ENCODE results near the gene HLF.

Gene HLF

DNA sequence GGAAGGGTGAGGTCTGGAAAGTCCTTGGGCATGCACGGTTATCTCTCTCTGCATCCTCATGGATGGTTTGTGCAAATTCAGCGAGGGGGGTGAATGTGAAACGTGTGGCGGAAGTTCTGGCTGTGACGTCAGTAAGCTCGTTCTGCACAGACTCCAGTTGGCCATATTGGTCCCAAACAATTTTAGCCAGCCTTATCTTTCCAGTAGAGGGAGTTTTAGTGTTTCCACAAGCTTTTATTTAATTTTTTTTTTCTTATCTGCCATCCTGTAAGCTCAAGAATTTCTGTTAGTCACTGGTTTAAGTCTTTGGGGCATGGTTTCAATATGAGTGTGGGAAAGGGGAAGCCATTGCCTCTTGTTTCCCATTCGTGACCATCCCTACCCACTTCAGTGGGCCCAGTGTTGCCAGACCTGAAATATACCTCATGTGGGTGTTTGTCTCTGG, 39.0 kb downstream of the HLF start:
- TF ChIP-seq, protein P1, sequence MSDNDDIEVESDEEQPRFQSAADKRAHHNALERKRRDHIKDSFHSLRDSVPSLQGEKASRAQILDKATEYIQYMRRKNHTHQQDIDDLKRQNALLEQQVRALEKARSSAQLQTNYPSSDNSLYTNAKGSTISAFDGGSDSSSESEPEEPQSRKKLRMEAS (IDR thresholded peaks at IDR 0.05) = no peak
- no peak for TF ChIP-seq ZBTB7A (IDR thresholded peaks at IDR 0.05; ENCODE audit: low read depth)
- no peak for TF ChIP-seq EP300 (IDR thresholded peaks at IDR 0.05; ENCODE audit: borderline replicate concordance)
- no peak for TF ChIP-seq TCF12 (IDR thresholded peaks at IDR 0.05; ENCODE audit: low read depth)
- TF ChIP-seq, protein P2, sequence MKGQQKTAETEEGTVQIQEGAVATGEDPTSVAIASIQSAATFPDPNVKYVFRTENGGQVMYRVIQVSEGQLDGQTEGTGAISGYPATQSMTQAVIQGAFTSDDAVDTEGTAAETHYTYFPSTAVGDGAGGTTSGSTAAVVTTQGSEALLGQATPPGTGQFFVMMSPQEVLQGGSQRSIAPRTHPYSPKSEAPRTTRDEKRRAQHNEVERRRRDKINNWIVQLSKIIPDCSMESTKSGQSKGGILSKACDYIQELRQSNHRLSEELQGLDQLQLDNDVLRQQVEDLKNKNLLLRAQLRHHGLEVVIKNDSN (IDR thresholded peaks at IDR 0.05) = no peak
- TF ChIP-seq, protein P3, sequence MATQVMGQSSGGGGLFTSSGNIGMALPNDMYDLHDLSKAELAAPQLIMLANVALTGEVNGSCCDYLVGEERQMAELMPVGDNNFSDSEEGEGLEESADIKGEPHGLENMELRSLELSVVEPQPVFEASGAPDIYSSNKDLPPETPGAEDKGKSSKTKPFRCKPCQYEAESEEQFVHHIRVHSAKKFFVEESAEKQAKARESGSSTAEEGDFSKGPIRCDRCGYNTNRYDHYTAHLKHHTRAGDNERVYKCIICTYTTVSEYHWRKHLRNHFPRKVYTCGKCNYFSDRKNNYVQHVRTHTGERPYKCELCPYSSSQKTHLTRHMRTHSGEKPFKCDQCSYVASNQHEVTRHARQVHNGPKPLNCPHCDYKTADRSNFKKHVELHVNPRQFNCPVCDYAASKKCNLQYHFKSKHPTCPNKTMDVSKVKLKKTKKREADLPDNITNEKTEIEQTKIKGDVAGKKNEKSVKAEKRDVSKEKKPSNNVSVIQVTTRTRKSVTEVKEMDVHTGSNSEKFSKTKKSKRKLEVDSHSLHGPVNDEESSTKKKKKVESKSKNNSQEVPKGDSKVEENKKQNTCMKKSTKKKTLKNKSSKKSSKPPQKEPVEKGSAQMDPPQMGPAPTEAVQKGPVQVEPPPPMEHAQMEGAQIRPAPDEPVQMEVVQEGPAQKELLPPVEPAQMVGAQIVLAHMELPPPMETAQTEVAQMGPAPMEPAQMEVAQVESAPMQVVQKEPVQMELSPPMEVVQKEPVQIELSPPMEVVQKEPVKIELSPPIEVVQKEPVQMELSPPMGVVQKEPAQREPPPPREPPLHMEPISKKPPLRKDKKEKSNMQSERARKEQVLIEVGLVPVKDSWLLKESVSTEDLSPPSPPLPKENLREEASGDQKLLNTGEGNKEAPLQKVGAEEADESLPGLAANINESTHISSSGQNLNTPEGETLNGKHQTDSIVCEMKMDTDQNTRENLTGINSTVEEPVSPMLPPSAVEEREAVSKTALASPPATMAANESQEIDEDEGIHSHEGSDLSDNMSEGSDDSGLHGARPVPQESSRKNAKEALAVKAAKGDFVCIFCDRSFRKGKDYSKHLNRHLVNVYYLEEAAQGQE (IDR thresholded peaks at IDR 0.05; ENCODE audit: low read depth) = no peak
- TF ChIP-seq CREB1 (IDR thresholded peaks at IDR 0.05; ENCODE audit: low read depth) = no peak
- TF ChIP-seq TEAD4 (IDR thresholded peaks at IDR 0.05) = no peak
- no peak for TF ChIP-seq TAF1 (IDR thresholded peaks at IDR 0.05; ENCODE audit: low read depth)
- TF ChIP-seq RAD21 (IDR thresholded peaks at IDR 0.05; ENCODE audit: low read depth) = no peak
- no peak for TF ChIP-seq FOXM1 (IDR thresholded peaks at IDR 0.05; ENCODE audit: borderline replicate concordance, low read depth)
- no peak for TF ChIP-seq YY1 (IDR thresholded peaks at IDR 0.05; ENCODE audit: low read depth)
- TF ChIP-seq CEBPB (IDR thresholded peaks at IDR 0.05) = no peak
- TF ChIP-seq EGR1 (IDR thresholded peaks at IDR 0.05) = no peak
- TF ChIP-seq NFIC (IDR thresholded peaks at IDR 0.05) = no peak

DNA sequence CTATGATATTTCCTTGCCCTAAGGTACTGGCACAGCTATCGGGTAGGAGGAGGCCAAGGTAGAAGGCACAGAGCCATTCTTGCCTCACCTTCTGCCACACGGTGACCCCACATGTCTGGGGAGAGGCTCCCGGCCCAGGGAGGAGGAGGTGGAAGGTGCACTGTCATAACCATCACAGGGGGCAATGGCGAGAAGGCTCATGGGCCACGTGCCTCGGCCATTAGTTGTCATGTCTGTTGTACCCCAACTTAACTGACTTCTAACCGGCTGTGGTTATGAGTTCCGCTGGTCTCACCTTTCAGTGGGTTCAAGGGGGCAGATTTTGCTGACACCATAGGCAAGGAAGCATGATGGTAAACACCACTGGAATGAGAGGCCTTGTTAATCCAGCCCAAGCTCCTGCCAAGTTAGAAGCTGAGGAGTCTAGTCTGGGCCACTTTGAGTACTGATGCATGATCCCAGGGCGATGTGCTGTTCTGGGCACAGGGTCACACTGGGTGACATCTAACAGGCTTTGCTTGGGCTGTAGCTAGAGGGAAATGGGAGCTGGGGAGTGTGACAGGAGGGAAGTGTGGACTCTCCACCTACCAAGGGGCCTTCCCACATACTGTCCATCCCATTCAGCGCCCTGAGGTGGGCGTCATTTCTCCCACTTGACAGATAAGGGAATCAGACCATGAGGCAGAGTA, 39.6 kb downstream of the HLF start:
- no peak for TF ChIP-seq CREB1 (IDR thresholded peaks at IDR 0.05; ENCODE audit: low read depth)
- no peak for TF ChIP-seq FOXM1 (IDR thresholded peaks at IDR 0.05; ENCODE audit: borderline replicate concordance, low read depth)
- TF ChIP-seq EGR1 (IDR thresholded peaks at IDR 0.05) = no peak
- no peak for TF ChIP-seq CEBPB (IDR thresholded peaks at IDR 0.05)
- TF ChIP-seq TCF12 (IDR thresholded peaks at IDR 0.05; ENCODE audit: low read depth) = no peak
- no peak for TF ChIP-seq RAD21 (IDR thresholded peaks at IDR 0.05; ENCODE audit: low read depth)
- no peak for TF ChIP-seq YY1 (IDR thresholded peaks at IDR 0.05; ENCODE audit: low read depth)
- TF ChIP-seq TEAD4 (IDR thresholded peaks at IDR 0.05) = no peak
- TF ChIP-seq, protein P3 (IDR thresholded peaks at IDR 0.05; ENCODE audit: low read depth) = no peak
- TF ChIP-seq, protein P1 (IDR thresholded peaks at IDR 0.05) = no peak
- TF ChIP-seq, protein P2 (IDR thresholded peaks at IDR 0.05) = no peak
- no peak for TF ChIP-seq TAF1 (IDR thresholded peaks at IDR 0.05; ENCODE audit: low read depth)

DNA sequence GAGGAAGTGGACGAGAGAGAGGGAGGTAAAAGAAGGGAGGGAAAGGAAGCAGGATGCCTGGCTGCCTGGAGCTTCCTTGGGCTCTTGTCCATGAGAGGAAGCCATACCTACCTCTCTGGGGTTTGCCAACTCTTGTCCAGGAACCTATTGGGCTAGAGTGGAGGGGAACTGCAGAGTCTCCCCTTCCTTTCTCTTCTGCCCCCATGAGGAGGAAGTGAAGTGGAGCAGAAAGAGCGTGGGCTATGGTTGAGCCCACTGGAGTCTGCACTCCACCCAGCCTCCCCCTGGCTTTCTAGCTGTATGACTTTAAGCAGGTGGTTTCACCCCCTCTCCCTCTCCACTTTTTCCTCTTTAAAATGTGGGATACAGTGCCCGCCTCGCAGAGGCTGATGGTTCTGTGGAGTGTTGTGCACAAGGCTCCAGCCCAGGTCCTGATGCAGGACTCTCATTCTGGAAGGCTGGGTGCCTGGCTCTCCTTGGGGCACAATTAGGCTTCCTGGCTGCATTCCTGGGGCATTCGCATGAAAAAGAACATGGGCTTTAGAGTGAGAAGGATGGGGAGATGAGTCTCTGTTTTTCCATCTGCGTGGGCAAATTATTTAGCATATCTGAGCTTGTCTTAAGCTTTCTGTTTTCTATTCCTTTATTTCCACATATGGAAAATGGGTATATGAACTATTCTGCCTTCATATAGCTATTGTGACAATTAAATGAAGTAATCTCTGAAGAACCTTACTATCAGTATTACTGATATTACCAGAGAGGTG, 40.7 kb downstream of the HLF start:
- no peak for TF ChIP-seq EP300 (IDR thresholded peaks at IDR 0.05; ENCODE audit: borderline replicate concordance)

DNA sequence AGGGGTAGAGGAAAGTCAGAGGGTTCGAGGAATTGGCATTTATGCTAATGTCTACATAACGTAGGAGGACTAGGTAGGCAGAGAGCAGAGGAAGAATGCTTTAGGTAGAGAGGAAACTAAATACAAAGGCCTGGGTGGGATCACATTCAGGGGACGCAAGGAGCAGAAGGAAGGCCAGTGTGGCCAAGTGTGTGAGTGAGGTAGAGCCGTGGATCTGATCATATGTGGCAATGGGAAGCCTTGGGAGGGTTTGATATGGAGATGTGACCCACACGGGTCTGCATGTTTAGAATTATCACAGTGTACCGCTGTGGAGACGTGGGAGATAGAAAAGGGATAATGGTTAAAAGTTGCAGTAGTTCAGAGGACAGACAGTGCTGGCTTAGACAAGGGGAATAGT, 43.1 kb downstream of the HLF start:
- no peak for TF ChIP-seq TAF1 (IDR thresholded peaks at IDR 0.05; ENCODE audit: low read depth)
- no peak for TF ChIP-seq CREB1 (IDR thresholded peaks at IDR 0.05; ENCODE audit: low read depth)
- TF ChIP-seq, protein P1 (IDR thresholded peaks at IDR 0.05) = no peak
- no peak for TF ChIP-seq TEAD4 (IDR thresholded peaks at IDR 0.05)
- TF ChIP-seq EGR1 (IDR thresholded peaks at IDR 0.05) = no peak
- no peak for TF ChIP-seq FOXM1 (IDR thresholded peaks at IDR 0.05; ENCODE audit: borderline replicate concordance, low read depth)
- TF ChIP-seq YY1 (IDR thresholded peaks at IDR 0.05; ENCODE audit: low read depth) = no peak
- no peak for TF ChIP-seq TCF12 (IDR thresholded peaks at IDR 0.05; ENCODE audit: low read depth)
- no peak for TF ChIP-seq NFIC (IDR thresholded peaks at IDR 0.05)
- TF ChIP-seq, protein P2 (IDR thresholded peaks at IDR 0.05) = no peak
- TF ChIP-seq, protein P3 (IDR thresholded peaks at IDR 0.05; ENCODE audit: low read depth) = no peak
- TF ChIP-seq EP300 (IDR thresholded peaks at IDR 0.05; ENCODE audit: borderline replicate concordance) = no peak
- no peak for TF ChIP-seq CEBPB (IDR thresholded peaks at IDR 0.05)
- TF ChIP-seq ZBTB7A (IDR thresholded peaks at IDR 0.05; ENCODE audit: low read depth) = no peak
